Ammon's horn (tissue), 1 donor: ENCODE measurements around the gene ITLN2.
"Not testable (repeated sequence)": the region's sequence is repeated elsewhere in the genome, so short reads cannot be mapped to it uniquely, and the experiment has no call there.

Source experiments
- DNase-seq: peaks from one replicate; pipeline ENCODE4 v3.0.0-alpha.2; 2016; ENCODE audit warnings: low spot score

ITLN2 gene

GRCh38 chr1:160905617-160905989 lies 49.0 kb downstream of the ITLN2 start:
- no peak for DNase-seq

DNA sequence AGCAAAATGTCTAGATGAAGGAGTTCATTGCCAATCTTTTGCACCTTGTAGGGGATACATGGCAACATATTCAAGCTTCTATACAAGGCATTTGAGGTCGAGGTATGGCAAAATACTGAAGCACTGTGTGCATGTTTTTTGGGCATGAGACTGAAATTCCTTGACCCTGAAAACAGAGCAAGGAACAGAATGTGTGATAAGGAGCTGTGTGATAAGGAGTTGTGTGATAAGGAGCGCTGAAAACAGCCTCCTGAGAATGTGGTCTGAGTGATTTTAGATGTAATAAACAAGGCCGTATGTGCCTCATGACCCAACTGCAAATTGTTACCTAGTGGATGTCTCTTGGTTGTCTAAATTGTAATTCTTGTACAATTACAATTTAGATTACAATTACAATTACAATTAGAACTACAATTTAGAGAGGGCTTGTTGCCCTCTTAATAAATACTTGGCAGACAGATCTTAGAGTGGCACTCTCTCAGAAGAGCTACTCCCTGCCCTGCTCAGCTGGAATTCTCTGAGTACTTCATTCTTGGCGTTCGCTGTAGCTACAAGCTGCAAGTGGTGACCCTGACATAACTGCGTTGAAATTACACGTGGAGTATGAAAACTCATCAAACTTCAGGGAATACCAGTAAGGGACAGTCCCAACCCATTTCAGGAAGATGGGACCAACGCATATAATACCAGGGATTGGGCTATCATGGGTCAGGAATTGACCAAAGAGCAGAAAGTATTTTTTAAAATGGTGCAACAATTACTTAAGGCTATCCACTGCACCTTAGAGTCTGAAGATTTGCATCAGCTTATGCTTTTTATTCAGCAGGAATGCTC lies 49.6 kb downstream of the ITLN2 start:
- DNase-seq, result no peak

DNA sequence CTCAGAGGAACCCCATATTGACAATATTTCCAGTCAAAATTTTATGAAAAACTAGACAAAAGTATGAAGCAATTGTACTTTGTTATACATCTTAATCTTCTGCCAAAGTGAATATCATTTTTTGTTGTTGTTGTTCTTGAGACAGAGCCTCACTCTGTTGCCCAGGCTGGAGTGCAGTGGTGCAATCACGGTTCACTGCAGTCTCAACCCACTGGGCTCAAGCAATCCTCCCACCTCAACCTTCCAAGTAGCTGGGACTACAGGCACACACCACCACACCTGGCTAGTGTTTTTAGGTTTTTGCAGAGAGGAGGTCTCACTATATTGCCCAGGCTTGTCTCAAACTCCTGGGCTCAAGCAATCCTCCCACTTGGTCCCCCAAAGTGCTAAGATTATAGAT lies 52.4 kb downstream of the ITLN2 start:
- not testable (repeated sequence) for DNase-seq

DNA sequence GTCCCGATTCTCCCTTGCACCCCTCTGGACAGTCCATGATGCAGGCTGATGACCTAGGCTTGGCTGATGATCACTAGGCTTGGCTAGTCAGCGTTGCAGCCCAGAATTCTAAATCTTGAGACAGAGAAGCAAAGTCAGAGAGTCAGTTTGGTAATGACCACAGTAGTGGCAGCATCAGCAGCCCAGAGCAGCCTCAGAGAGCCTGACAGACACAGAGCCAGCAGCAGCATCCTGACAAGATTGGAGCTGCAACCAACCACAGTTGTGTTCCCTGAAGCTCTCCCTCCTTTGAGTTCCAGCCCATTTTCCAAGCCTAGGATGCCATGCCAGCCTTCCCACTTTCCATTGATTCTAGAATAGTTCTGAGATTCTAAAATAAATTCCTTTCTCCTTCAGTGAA lies 52.8 kb downstream of the ITLN2 start:
- DNase-seq, result no peak

- not testable (repeated sequence) for DNase-seq
These were observed 53.9 kb downstream of the ITLN2 start for GRCh38 chr1:160900683-160901082.
